Liver (tissue), 9 donors: ENCODE measurements around the gene CELA3B. TPM values are rescaled to one million over a fixed set of nuclear protein-coding genes. Genes with fewer than 3 reads are reported as not detected.

Experiments used
- DNase-seq: peaks from one replicate; pipeline ENCODE4 v3.0.0-alpha.2; 2017; ENCODE audit warnings: low spot score
- H3K27ac ChIP-seq, 2 donors: one replicate each; pipeline ENCODE4 v1.7.0; 2013; ENCODE audit warnings: inconsistent platforms in 2 of 2, low read length in 2 of 2, control low read depth in 1 of 2, low read depth in 1 of 2, mild to moderate bottlenecking in 1 of 2
- H3K27me3 ChIP-seq, 4 donors: one replicate each; pipeline versions ENCODE4 v1.6.1 to v1.7.0; 2013; ENCODE audit warnings: low read length in 3 of 4, inconsistent platforms in 1 of 4, mild to moderate bottlenecking in 1 of 4, moderate library complexity in 1 of 4; ENCODE audit not compliant: control insufficient read depth in 4 of 4, insufficient read depth in 4 of 4
- H3K36me3 ChIP-seq, 4 donors: one replicate each; pipeline versions ENCODE4 v1.6.1 to v1.7.0; 2013; ENCODE audit warnings: low read length in 3 of 4, mild to moderate bottlenecking in 3 of 4, low read depth in 1 of 4, moderate library complexity in 1 of 4; ENCODE audit not compliant: control insufficient read depth in 4 of 4, insufficient read depth in 3 of 4
- H3K4me1 ChIP-seq, 4 donors: one replicate each; pipeline versions ENCODE4 v1.6.1 to v1.7.0; 2013; ENCODE audit warnings: low read length in 3 of 4, mild to moderate bottlenecking in 3 of 4, moderate library complexity in 1 of 4; ENCODE audit not compliant: control insufficient read depth in 4 of 4, insufficient read depth in 4 of 4
- H3K4me3 ChIP-seq, 3 donors: one replicate each; pipeline versions ENCODE4 v1.6.1 to v1.7.0; 2013; ENCODE audit warnings: low read length in 3 of 3, control low read depth in 1 of 3, low read depth in 1 of 3, mild to moderate bottlenecking in 1 of 3
- H3K9ac ChIP-seq, 2 donors: one replicate each; pipeline ENCODE4 v1.7.0; 2013; ENCODE audit warnings: low read length in 2 of 2, mild to moderate bottlenecking in 2 of 2, moderate library complexity in 2 of 2, control low read depth in 1 of 2, low read depth in 1 of 2
- H3K9me3 ChIP-seq, 4 donors: one replicate each; pipeline versions ENCODE4 v1.6.1 to v1.7.0; 2013; ENCODE audit warnings: low read length in 3 of 4; ENCODE audit not compliant: control insufficient read depth in 4 of 4
- EGR1 ChIP-seq, 2 donors: IDR thresholded peaks; 2 replicates each; pipeline ENCODE4 v1.6.1; 2016 to 2018; ENCODE audit warnings: antibody characterized with exemption in 2 of 2, low read depth in 2 of 2
- FOXA1 ChIP-seq: IDR thresholded peaks from 2 replicates; pipeline ENCODE4 v1.6.1; 2016; ENCODE audit warnings: antibody characterized with exemption
- GABPA ChIP-seq, 2 donors: IDR thresholded peaks in 1 of 2; conservative IDR thresholded peaks in 1 of 2; 2 replicates each; pipeline ENCODE4 v1.6.1; 2016; ENCODE audit warnings: antibody characterized with exemption in 2 of 2, mild to moderate bottlenecking in 1 of 2, moderate library complexity in 1 of 2
- HNF4A ChIP-seq, 2 donors: conservative IDR thresholded peaks; 2 replicates each; pipeline ENCODE4 v1.6.1; 2016; ENCODE audit warnings: antibody characterized with exemption in 2 of 2, mild to moderate bottlenecking in 2 of 2
- JUND ChIP-seq, 2 donors: IDR thresholded peaks; 2 replicates each; pipeline ENCODE4 v1.6.1; 2016; ENCODE audit warnings: antibody characterized with exemption in 2 of 2
- NR2F2 ChIP-seq: IDR thresholded peaks from 2 replicates; pipeline ENCODE4 v1.6.1; 2016; ENCODE audit warnings: antibody characterized with exemption
- RAD21 ChIP-seq, 2 donors: IDR thresholded peaks; 2 replicates each; pipeline ENCODE4 v1.6.1; 2016; ENCODE audit warnings: antibody characterized with exemption in 2 of 2, mild to moderate bottlenecking in 2 of 2
- RXRA ChIP-seq, 2 donors: IDR thresholded peaks; 2 replicates each; pipeline ENCODE4 v1.6.1; 2017 to 2018; ENCODE audit warnings: antibody characterized with exemption in 2 of 2, mild to moderate bottlenecking in 1 of 2
- SP1 ChIP-seq: IDR thresholded peaks from 2 replicates; pipeline ENCODE4 v1.6.1; 2018; ENCODE audit warnings: antibody characterized with exemption, mild to moderate bottlenecking
- YY1 ChIP-seq: IDR thresholded peaks from 2 replicates; pipeline ENCODE4 v1.6.1; 2016; ENCODE audit warnings: antibody characterized with exemption, mild to moderate bottlenecking
- WGBS: extraction: QIAGEN DNeasy Blood & Tissue Kit; methylation state at CpG from one replicate; pipeline ENCODE4 v1.1.7; 2013; 5-methylcytosine and 5-hydroxymethylcytosine counted together
- polyA plus RNA-seq, 2 donors: library from polyadenylated mRNA; stranded (reverse) in 1 of 2; unstranded in 1 of 2; fragments of 200-250 nt in 1 of 2; fragments of >200 nt in 1 of 2; fragmentation: Nextera tagmentation in 1 of 2; extraction: Ambion mirVana in 1 of 2; gene quantifications; one replicate each; pipeline versions ENCODE4 v1.2.1 to v1.2.3, GENCODE V29; 2013 to 2015
- total RNA-seq, 2 donors: library from RNA; depleted of rRNA; stranded (reverse); fragments of >200 nt; gene quantifications; one replicate each; pipeline ENCODE4 v1.2.3, GENCODE V29; 2014
- TF ChIP-seq, protein P1 (sequence below): fragments of 150-350 bp; IDR thresholded peaks from 2 replicates; pipeline ENCODE4 v1.5.1; 2017; ENCODE audit warnings: improper control_type of control experiment, low read depth, low read length; ENCODE audit not compliant: missing input control
- TF ChIP-seq, protein P2 (sequence below): IDR thresholded peaks from 2 replicates; pipeline ENCODE4 v1.6.1; 2016; ENCODE audit warnings: antibody characterized with exemption
- donor health status: healthy.
- donor health status: healthy.
- donor health status: healthy.
- donor health status: healthy.
- donor health status: healthy.

The CELA3B gene
- total and polyA plus RNA-seq, 4 donors, result not detected

DNA sequence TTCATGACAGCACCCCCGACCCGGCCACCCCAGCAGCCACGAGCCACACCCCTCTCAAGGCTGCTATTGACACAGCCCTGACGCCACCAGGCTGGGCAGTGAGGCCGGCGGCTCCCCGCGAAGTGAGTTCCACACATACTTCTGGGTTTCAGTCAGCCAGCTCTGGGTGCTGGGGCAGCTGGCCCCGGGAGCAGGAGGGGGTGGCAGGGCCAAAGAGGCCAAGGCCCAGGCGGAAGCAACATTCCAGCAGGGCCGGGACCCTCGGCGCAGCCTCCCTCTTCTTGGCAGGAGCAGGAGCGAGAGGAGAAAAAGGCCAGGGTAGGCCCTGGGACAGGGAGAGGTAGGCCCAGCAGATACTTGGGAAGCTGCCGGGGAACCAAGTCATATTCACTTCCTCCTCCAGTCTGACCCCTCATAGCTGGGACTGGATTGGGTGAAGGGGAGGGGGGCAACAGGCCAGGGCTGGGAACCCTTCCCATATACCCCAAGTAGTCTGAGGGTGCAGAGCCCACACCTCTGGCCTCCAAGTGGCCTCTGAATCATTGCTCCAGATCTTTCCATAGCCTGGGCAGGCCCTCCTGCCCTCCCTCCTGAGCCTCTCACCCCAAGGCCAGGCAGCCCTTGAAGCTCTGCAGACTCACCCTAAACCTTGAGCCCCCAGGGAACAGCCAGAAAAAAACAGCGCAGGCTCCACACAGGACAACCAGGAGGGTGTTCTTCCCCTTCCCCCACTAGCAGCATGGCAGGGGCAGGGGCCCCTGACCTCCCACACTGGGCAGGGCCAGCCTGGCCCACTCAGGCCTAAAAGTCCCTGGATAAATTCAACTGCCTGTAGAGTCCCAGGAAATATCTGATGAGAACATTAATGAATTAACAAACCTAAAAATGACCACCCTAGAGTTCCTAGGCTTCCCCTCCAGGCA is 45.4 kb upstream of the CELA3B start:
- no peak overlapping the region for H3K4me3 ChIP-seq
- H3K27me3 ChIP-seq, result no peaks in the 10 kb centered on the region
- H3K9me3 ChIP-seq, result no peaks in the 10 kb centered on the region
- H3K9ac ChIP-seq, result no peak overlapping the region
- TF ChIP-seq YY1 (no peak), NR2F2 (peak; percentile 97), RXRA (IDR thresholded peaks at IDR 0.05) (peak; percentile 36 to 42)
- no peaks in the 10 kb centered on the region for H3K36me3 ChIP-seq
- no peak for DNase-seq
- WGBS, result 68% methylated on average over 16 of the region's 16 CpGs
- peak overlapping the region; percentile 36 to 53 for H3K27ac ChIP-seq
- H3K4me1 ChIP-seq, result peaks cover 0 to 15% (median 2%) of the 10 kb centered on the region in 4 donors

DNA sequence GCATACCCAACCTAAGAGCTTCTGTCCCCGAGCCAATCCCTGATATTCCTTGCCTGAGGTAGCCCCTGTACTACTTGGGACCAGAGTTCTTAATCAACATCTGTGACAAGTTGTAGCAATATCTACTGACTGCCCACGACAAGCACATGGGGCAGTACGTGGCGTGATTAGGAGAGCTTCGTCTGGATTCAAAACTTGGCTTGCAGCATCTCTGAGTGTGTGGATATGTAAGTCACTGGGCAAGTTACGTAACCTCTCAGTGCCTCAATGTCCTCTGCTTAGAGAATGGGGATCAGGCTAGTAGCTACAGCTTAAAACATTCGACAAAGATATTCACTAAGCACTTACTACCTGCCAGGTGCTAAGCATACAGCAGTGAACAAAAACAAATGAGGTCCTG is 44.7 kb upstream of the CELA3B start:
- H3K27ac ChIP-seq, result peak overlapping the region; percentile 14 to 36
- no peaks in the 10 kb centered on the region for H3K27me3 ChIP-seq
- H3K36me3 ChIP-seq, result no peaks in the 10 kb centered on the region
- 70% methylated on average over 7 of the region's 7 CpGs for WGBS
- DNase-seq, result no peak
- no peak overlapping the region for H3K9ac ChIP-seq
- peaks cover 0 to 18% (median 2%) of the 10 kb centered on the region in 4 donors for H3K4me1 ChIP-seq
- no peak overlapping the region for H3K4me3 ChIP-seq
- TF ChIP-seq SP1, result no peak
- no peak for TF ChIP-seq FOXA1
- TF ChIP-seq, protein P1, sequence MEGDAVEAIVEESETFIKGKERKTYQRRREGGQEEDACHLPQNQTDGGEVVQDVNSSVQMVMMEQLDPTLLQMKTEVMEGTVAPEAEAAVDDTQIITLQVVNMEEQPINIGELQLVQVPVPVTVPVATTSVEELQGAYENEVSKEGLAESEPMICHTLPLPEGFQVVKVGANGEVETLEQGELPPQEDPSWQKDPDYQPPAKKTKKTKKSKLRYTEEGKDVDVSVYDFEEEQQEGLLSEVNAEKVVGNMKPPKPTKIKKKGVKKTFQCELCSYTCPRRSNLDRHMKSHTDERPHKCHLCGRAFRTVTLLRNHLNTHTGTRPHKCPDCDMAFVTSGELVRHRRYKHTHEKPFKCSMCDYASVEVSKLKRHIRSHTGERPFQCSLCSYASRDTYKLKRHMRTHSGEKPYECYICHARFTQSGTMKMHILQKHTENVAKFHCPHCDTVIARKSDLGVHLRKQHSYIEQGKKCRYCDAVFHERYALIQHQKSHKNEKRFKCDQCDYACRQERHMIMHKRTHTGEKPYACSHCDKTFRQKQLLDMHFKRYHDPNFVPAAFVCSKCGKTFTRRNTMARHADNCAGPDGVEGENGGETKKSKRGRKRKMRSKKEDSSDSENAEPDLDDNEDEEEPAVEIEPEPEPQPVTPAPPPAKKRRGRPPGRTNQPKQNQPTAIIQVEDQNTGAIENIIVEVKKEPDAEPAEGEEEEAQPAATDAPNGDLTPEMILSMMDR, result no peak
- no peak for TF ChIP-seq GABPA (IDR thresholded peaks at IDR 0.05 in 1 of 2, conservative IDR thresholded peaks at IDR 0.05 in 1 of 2)
- TF ChIP-seq, protein P2, sequence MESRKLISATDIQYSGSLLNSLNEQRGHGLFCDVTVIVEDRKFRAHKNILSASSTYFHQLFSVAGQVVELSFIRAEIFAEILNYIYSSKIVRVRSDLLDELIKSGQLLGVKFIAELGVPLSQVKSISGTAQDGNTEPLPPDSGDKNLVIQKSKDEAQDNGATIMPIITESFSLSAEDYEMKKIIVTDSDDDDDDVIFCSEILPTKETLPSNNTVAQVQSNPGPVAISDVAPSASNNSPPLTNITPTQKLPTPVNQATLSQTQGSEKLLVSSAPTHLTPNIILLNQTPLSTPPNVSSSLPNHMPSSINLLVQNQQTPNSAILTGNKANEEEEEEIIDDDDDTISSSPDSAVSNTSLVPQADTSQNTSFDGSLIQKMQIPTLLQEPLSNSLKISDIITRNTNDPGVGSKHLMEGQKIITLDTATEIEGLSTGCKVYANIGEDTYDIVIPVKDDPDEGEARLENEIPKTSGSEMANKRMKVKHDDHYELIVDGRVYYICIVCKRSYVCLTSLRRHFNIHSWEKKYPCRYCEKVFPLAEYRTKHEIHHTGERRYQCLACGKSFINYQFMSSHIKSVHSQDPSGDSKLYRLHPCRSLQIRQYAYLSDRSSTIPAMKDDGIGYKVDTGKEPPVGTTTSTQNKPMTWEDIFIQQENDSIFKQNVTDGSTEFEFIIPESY, result no peak
- TF ChIP-seq EGR1 (IDR thresholded peaks at IDR 0.05; ENCODE audit: low read depth in 2 of 2), result no peak
- no peak for TF ChIP-seq YY1
- TF ChIP-seq HNF4A (conservative IDR thresholded peaks at IDR 0.05), result no peak
- no peak for TF ChIP-seq RAD21 (IDR thresholded peaks at IDR 0.05)
- no peak for TF ChIP-seq JUND (IDR thresholded peaks at IDR 0.05)
- H3K9me3 ChIP-seq, result no peaks in the 10 kb centered on the region
